SH-SY5Y (cell line): Measurements from ENCODE around the gene GNAT2.

Experiments
- GATA2 ChIP-seq: IDR thresholded peaks from 2 replicates; pipeline ENCODE4 v1.6.1; 2011; ENCODE audit warnings: mild to moderate bottlenecking, low read depth, low read length
- GATA3 ChIP-seq: IDR thresholded peaks from 2 replicates; pipeline ENCODE4 v1.6.1; 2011; ENCODE audit warnings: low read depth, mild to moderate bottlenecking, low read length, moderate library complexity

Gene GNAT2

GRCh38 chr1:109613361-109614147, 5.9 kb downstream of the GNAT2 start:
- TF ChIP-seq GATA3 (no peak), GATA2 (no peak)

- TF ChIP-seq GATA3 (no peak), GATA2 (no peak)
Observed at GRCh38 chr1:109611308-109611990, 8.0 kb downstream of the GNAT2 start.

- TF ChIP-seq GATA3 (no peak), GATA2 (no peak)
Observed at GRCh38 chr1:109610609-109611307, 8.7 kb downstream of the GNAT2 start.

- no peak for TF ChIP-seq GATA2
- TF ChIP-seq GATA3, result no peak
Observed at GRCh38 chr1:109609881-109610280, 9.5 kb downstream of the GNAT2 start.

GRCh38 chr1:109605381-109605780, 14.0 kb downstream of the GNAT2 start:
- no peak for TF ChIP-seq GATA3
- TF ChIP-seq GATA2, result no peak

GRCh38 chr1:109603229-109603628, 16.2 kb downstream of the GNAT2 start:
- TF ChIP-seq GATA2, result no peak
- TF ChIP-seq GATA3, result no peak

DNA sequence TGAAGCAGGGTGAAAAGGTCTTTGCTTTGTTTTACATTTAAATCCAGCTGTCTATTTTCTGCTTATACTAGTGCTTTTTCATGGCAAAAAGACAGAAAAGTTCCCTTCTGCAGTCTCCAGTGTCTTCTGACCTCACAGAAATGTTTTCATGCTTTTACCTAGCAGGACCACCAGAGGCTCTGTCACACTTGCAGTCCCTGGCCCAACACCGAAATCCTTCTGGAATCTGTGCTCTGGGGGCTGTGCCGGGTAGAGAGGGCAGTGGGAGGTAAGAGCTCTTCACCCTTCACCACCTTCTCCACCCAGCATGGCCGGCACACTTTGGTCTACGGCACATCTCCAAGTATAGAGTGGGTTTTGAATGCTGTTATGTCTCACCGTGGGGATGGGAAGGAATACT, 20.8 kb downstream of the GNAT2 start:
- TF ChIP-seq GATA2 (no peak), GATA3 (no peak)

DNA sequence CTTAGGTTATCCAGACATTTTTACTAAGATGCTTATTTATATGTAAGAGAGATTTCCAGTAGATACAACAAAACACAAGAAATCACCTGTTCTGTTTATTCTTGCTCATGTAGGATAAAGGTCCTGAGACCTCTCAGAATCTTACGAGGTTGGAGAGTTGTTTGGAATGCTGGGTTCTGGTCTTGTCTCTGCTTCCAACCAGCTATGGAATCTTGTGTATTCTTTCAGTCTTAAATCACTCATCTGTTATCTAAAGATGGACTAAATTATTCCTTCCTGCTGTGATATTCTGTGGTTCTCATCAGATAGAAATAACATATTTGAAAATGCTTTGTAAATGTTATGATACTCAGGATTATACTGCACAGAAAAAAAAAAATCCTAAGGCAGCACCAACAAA, 21.3 kb downstream of the GNAT2 start:
- TF ChIP-seq GATA2 (no peak), GATA3 (no peak)

DNA sequence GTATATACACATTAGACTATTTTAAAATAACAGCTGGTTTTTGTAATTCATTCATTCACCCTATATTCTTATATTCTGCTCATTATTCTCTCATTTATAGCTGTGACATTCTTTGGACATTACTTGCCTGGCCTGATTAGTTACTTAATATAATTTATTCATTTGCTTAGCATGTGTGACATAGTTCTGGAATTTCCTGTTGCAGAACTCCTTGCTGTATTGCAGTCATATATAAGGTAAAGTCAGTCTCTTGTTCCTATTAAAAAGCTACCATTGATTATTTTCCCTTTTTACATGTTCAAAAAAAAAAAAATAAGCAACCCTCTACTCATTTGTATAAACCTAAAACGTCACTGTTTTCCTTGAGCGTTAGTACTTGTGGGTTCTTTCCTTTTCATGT, 23.9 kb downstream of the GNAT2 start:
- no peak for TF ChIP-seq GATA2
- TF ChIP-seq GATA3, result no peak

- no peak for TF ChIP-seq GATA3
- no peak for TF ChIP-seq GATA2
Observed at GRCh38 chr1:109592916-109593315, 26.5 kb downstream of the GNAT2 start.

DNA sequence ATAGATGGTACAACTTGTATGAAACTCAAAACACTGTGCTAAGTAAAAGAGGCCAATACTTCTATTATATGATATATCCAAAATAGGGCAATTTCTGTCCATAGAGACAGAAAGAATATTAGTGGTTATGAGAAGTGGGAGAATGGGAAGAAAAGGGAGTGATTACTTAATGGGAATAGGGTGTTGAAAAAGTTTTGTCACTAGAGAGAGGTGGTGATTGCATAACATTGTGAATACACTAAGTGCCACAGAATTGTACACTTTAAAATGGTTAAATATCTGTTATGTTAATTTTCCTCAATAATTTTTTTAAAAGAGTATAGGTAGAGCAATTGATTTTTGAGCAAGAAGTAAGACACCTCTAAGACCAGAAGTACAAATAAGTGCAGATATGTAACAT, 29.7 kb downstream of the GNAT2 start:
- no peak for TF ChIP-seq GATA3
- no peak for TF ChIP-seq GATA2

GRCh38 chr1:109589177-109589576, 30.2 kb downstream of the GNAT2 start:
- TF ChIP-seq GATA2 (no peak), GATA3 (no peak)

DNA sequence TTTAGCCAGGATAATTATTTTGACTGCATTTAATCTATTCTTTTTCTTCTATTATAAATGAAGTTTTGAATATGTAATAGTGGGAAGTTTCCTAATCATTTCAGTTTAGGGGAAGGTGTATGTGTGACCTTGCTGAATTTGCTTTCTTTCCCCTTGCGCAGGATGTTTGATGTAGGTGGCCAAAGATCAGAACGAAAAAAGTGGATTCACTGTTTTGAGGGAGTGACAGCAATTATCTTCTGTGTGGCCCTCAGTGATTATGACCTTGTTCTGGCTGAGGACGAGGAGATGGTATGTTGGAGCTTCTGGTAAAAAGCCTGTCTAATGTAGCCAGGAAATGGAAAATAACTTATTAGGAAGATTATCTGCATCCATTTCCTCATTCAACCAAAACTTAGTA, 33.4 kb downstream of the GNAT2 start:
- TF ChIP-seq GATA3 (no peak), GATA2 (no peak)

DNA sequence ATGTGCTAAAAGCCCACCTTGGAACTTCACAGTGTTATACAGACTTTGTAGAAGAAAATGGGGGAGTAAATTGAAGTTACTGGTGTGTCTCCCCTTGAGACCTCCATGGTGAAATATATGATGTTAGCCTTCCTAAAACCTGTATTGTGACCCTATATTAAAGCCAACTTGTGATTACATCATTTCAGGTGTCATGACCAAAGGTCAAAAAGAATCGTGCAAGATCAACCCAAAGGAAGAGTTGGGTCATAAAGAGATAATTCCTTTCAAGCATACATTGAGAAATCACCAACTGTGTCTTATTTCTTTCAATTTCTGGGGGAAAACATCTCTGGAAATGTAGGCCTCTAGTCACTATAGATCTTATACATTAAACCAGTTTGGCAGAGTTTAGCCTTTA, 34.6 kb downstream of the GNAT2 start:
- no peak for TF ChIP-seq GATA2
- TF ChIP-seq GATA3, result no peak

DNA sequence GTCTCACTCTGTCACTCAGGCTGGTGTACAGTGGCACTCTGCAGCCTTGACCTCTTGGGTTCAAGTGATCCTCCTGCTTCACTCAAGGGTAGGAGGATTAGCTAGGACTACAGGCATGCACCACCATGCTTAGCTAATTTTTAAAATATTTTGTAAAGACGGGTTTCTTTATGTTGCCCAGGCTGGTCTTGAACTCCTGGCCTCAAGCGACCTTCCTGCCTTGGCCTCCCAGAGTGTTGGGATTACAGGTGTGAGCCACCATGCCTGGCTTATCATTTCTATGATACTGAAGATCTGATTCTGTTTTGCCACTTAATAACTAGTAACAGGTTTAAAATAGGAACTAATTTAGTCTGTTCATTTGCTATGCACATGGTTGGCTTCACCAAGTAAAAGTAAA, 37.4 kb downstream of the GNAT2 start:
- TF ChIP-seq GATA2 (no peak), GATA3 (no peak)

DNA sequence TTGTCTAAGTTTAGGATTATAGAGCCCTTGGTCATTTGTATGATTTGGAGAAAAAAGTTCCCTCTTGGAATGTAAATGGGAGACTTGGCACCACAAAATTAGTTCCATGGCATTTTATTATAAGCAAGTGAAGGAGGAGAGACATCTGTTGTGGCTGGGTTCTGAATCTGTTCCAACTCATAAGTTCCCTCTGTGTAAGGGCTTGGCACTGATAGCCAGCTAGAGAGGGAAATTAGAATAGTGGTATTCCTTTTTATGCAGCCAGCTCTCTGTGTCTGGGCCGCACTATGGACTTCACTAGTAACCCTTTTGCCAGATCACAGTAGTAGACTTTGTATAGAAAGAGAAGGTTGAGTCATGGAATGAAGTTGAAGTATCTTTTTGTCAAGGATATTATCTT, 39.9 kb downstream of the GNAT2 start:
- TF ChIP-seq GATA3 (no peak), GATA2 (no peak)
